Muscle layer of colon (tissue), 2 donors: ENCODE measurements around the gene FAM83E.
A peak's percentile ranks its signal among the peaks of the same experiment; 100 is the strongest.

Experiments used
- H3K27ac ChIP-seq: one replicate; pipeline ENCODE4 v1.7.0; 2013; ENCODE audit warnings: low read depth, mild to moderate bottlenecking, low read length, moderate library complexity
- H3K27me3 ChIP-seq, 2 donors: one replicate each; pipeline ENCODE4 v1.7.0; 2013; ENCODE audit warnings: low read length in 2 of 2, mild to moderate bottlenecking in 2 of 2; ENCODE audit not compliant: insufficient read depth in 2 of 2, control insufficient read depth in 1 of 2
- H3K36me3 ChIP-seq: one replicate; pipeline ENCODE4 v1.7.0; 2013; ENCODE audit warnings: mild to moderate bottlenecking, low read length; ENCODE audit not compliant: insufficient read depth
- H3K4me1 ChIP-seq: one replicate; pipeline ENCODE4 v1.7.0; 2013; ENCODE audit warnings: mild to moderate bottlenecking, low read length; ENCODE audit not compliant: insufficient read depth
- H3K4me3 ChIP-seq, 2 donors: one replicate each; pipeline ENCODE4 v1.7.0; 2013; ENCODE audit warnings: low read length in 2 of 2, low read depth in 1 of 2, mild to moderate bottlenecking in 1 of 2, moderate library complexity in 1 of 2
- H3K9ac ChIP-seq: one replicate; pipeline ENCODE4 v1.7.0; 2013; ENCODE audit warnings: low read length
- H3K9me3 ChIP-seq: one replicate; pipeline ENCODE4 v1.7.0; 2013; ENCODE audit warnings: mild to moderate bottlenecking, low read length
- donor health status: abdominal sarcoma.
- donor health status: Adenocarcinoma of cecum.

The FAM83E gene

DNA sequence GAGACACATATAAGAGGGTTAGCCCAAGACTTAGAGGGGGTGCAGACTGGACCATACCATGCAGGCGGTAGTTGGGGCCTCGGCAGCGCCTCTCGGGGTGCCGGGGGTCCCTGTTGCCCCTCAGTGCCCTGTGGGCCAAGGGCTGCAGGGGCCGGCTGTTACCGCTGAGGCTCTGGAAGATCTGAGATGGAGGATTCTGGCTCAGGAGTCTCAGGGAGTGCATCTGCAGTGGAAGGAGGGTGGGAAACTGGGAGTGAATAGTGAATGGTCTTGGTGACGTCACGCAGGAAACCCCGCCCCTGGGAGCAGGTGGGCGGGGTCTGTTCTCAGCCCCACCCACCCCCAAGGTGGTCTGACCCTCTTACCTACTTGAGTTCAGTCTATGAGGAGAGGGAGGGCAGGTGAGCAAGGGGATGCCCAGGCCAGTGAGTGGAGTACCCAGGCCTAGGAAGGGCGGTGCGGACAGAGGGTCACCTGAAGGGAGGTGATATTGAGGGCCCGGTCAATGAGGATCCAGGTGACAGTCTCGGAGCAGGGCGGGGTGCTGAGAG lies 24.0 kb upstream of the FAM83E start:
- Histone ChIP-seq H3K4me3 (peak overlapping the region; percentile 3 to 91), H3K4me1 (peaks cover 18% of the 10 kb centered on the region), H3K36me3 (no peaks in the 10 kb centered on the region), H3K9me3 (no peaks in the 10 kb centered on the region), H3K27me3 (no peaks in the 10 kb centered on the region), H3K9ac (peak overlapping the region; percentile 71), H3K27ac (peak overlapping the region; percentile 64)

DNA sequence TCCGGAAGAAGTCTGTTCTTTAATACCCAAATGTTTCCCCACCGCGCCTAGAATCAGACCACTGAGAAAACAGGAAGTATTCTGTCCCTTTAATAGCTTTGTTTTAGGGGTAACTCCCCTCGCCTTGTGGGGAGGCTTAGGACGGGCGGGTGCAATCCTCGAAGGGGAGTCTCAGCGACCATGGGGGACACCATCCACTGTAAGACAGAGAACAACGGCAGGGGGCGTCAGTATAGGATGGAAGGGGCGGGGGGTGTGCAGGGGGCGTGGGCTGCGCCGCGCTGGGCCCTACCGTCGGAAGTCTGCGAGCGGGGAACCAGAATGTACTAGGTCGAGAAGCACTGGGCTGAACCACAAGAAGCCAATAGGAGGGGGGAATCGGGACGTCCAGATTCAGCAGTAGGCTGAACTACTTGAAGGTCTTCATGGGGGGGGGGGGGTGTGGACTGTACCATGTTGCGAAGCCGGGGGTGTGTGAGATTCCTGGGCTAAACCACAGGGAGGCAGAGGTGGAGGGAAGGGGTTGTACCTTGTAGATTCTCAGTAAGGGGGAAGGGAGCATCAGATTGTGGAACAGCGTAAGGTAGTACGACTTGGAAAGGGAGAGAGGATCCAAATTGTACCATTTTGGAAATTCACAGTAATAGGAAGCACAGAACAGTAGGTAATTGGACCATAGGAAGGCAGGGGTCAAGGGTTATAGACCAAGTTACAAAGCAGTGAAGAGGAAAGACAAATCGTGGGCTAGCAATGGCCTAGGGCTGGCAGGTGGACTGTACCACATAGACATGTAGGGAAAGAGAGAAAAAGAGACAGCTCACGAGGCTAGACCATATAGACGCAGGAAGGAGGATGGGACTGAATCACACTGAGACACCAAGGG lies 23.3 kb upstream of the FAM83E start:
- Histone ChIP-seq H3K36me3 (peaks cover 6% of the 10 kb centered on the region), H3K9ac (peak overlapping the region; percentile 71), H3K27ac (peak overlapping the region; percentile 64), H3K4me3 (peak overlapping the region; percentile 44 to 91), H3K27me3 (no peaks in the 10 kb centered on the region), H3K4me1 (peaks cover 25% of the 10 kb centered on the region), H3K9me3 (no peaks in the 10 kb centered on the region)

DNA sequence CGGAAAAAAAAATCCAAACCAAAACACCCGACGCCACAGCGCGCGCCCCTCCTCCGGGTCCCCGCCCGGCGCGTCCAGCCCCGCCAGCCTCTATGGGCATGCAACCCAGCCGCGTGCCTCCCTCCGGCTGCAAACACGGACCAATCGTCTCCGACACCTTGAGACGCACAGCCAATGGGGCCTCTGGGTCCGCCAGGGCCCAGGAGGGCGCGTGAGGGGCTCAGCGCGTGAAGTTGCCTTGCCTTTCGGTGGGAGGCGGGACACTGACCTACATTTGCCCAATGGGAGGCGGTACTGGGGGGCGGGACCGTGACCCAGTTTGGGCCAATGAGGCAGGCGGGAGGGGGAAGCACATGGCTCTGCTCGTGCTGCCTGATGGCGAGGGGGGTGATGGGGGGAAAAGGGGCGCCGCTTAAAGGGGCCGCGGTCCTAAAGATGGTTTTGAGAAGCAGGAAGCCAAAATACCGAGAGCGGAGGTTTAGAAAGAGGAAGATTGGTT lies 22.6 kb upstream of the FAM83E start:
- peaks cover 32% of the 10 kb centered on the region for H3K4me1 ChIP-seq
- H3K36me3 ChIP-seq: peaks cover 13% of the 10 kb centered on the region
- H3K27me3 ChIP-seq: no peaks in the 10 kb centered on the region
- H3K9ac ChIP-seq: peak overlapping the region; percentile 71
- peak overlapping the region; percentile 78 to 91 for H3K4me3 ChIP-seq
- no peaks in the 10 kb centered on the region for H3K9me3 ChIP-seq
- H3K27ac ChIP-seq: peak overlapping the region; percentile 64

DNA sequence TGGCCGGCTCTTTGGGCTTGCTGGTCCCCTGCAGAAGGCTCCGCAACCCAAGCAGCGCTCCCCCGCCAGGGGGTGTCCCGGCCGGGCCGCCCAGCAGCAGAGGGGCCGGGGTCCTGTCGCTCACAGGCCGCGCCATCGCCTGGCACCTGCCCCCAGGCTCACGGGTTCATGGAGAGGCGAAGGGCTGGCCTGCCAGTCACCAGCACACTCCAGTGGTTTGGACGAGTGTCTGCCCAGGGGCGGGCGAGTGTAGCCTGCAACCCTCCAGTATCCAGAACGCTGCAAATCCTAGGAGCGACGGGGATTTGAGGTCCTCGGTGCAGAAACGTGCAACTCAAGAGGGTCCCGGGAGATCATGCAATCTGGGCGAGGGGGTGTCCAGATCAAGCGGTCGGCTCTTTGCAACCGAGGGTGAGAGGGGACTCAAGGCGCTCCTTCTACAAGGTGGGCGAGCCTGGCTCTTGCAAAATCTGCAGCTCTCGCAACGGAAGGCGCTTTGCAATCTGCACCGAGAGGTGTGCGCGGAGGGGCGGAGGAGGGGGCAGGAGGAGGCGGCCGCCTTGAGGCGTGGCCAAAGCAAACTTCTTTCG lies 22.1 kb upstream of the FAM83E start, which contains the start of gene DBP:
DBP (minus strand) TSS at position 521 of the 590 bp plus-strand sequence; CDS start at position 136, 385 bp downstream.
- Histone ChIP-seq H3K4me3 (peak within 1 kb of the TSS; percentile 78 to 91), H3K4me1 (peaks cover 35% of the 10 kb centered on the region), H3K9me3 (no peaks in the 10 kb centered on the region), H3K27ac (peak within 1 kb of the TSS; percentile 64), H3K36me3 (peaks cover 17% of the 10 kb centered on the region), H3K9ac (peak within 1 kb of the TSS; percentile 75), H3K27me3 (no peaks in the 10 kb centered on the region)

DNA sequence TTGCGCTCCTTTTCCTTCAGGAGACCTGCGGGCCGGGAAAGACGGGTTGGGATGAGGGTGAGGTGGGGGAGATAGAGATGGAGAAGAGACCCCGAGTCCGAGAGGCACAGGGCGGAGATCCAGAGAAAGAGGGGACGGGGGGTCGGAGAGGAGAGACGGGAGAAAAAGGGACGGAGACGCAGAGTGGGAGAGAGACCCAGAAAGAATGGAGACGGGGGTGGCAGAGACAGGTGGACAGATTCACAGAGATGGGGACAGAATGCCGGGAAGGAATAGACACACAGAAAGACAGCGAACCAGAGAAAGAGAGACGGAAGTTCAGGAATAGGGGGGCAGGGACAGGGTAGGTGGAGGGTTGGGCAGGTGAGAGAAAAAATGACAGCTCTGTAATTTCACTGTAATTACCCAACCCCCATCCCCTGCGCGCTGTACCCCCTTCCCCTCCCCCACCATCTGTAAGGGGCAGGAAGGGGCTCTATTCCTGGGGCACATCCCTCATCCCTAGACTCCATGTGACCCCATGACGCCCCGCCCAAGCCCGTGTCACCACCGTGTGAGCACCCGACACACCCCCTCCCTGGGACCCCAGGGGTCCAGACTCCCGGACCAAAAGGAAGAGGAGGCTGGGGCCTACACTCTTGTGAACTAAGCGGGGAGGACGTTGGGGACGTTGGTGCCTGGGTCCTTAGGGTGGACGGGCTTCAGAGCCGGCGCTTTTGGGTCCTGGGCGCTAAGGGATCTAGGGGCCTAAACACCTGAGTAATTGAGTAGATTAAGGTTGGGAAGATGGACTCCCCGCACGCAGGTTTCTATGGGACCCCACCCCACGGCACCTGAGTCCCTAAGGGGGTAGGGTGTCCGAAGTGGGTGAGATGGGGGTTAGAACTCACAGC lies 21.3 kb upstream of the FAM83E start:
- peak overlapping the region; percentile 78 to 91 for H3K4me3 ChIP-seq
- H3K9me3 ChIP-seq: no peaks in the 10 kb centered on the region
- H3K9ac ChIP-seq: peak overlapping the region; percentile 75
- peaks cover 24% of the 10 kb centered on the region for H3K36me3 ChIP-seq
- no peaks in the 10 kb centered on the region for H3K27me3 ChIP-seq
- peaks cover 42% of the 10 kb centered on the region for H3K4me1 ChIP-seq
- H3K27ac ChIP-seq: peak overlapping the region; percentile 64

DNA sequence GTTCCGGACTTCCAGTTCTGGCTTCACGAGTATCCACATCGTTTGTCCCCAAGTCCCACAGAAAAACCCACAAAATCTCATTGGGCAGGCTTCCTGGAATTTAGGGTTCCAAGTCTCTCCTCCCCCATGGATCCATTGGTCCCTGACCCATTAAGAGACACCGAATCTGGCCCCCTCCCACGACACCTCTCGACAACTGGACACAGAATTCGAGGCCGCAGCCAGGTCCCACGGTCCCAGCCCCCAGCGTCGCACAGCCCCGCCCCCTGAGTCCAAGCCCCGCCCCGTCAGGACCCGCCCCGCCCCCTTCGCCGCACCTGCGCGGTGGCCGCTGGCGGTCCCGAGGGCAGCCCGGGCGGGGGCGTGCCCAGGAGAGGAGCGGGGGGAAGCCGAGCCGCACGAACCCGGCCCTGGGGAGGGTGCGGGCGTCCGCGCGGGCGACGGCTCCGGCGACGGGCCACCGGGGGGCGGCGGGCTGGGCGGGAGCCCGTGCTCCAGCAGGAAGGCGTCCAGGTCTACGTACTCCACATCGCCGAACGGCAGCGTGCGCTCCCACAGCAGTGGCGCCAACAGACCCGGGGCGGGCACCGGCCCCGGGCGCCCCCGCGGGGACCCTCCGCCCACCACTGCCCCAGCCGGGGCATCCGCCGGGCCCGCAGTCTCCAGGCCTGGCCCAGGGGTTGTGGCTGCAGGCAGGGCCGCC lies 20.5 kb upstream of the FAM83E start:
- peak overlapping the region; percentile 75 for H3K9ac ChIP-seq
- peaks cover 32% of the 10 kb centered on the region for H3K36me3 ChIP-seq
- H3K27me3 ChIP-seq: no peaks in the 10 kb centered on the region
- H3K4me1 ChIP-seq: peaks cover 50% of the 10 kb centered on the region
- no peaks in the 10 kb centered on the region for H3K9me3 ChIP-seq
- peak overlapping the region; percentile 64 for H3K27ac ChIP-seq
- H3K4me3 ChIP-seq: peak overlapping the region; percentile 78 to 91

DNA sequence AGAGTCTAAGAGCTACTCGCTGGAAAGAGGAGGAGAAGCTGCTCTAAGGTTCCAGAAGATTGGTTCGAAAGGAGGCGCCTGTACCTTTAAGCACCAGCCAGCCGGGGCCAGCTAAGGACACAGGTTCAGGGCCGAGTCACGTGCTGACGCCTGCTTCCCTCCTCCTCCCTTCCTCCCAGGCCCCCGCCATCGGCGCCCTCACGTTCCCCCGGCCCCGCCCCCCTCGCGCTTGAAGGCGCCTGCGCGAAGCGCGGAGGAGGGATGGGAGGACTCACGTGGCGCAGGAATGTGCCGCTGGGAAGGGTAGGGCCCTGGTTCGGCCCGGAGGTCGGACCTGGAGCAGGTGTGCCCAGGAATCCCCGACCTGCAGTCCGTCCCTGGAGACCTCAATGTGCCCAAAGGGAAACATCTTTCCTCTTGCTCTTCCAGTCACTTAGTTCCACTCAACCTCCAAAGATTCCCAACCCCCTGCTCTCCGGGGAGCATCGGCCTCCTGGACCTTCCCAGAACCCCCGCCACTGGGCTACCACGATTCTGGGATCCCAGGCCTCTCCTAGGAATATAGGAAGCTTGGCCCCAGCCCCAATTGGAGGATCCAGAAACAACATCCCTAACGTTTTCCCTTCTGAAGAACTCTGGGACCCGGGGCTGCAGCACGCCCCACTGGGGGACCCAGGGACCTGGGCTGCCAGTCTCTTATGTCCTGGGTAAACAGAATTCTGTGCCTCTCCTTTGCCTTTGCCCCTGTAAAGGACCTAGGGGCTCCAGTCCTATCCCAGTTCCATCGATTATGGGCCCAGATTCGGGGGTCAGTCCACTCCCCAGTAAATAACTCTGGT lies 19.8 kb upstream of the FAM83E start:
- H3K27me3 ChIP-seq: no peaks in the 10 kb centered on the region
- no peaks in the 10 kb centered on the region for H3K9me3 ChIP-seq
- H3K27ac ChIP-seq: peak overlapping the region; percentile 64
- H3K4me3 ChIP-seq: peak overlapping the region; percentile 2 to 91
- peaks cover 39% of the 10 kb centered on the region for H3K36me3 ChIP-seq
- peaks cover 58% of the 10 kb centered on the region for H3K4me1 ChIP-seq
- H3K9ac ChIP-seq: peak overlapping the region; percentile 29

DNA sequence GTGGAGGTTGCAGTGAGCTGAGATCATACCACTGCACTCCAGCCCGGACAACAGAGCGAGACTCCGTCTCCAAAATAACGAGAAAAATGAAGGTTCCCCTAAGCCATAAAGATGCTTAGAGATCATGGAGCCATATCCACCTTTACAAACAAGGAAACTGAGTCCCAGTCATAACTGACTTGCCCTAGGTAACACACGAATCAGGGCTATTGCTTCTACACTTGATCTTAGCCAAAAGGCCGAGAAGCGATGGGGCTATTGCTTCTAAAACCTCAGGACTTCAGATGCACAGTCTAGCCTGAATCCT lies 19.1 kb upstream of the FAM83E start:
- H3K9me3 ChIP-seq: no peaks in the 10 kb centered on the region
- H3K36me3 ChIP-seq: peaks cover 39% of the 10 kb centered on the region
- H3K27me3 ChIP-seq: no peaks in the 10 kb centered on the region
- peak overlapping the region; percentile 4 for H3K27ac ChIP-seq
- H3K9ac ChIP-seq: peak overlapping the region; percentile 29
- peaks cover 61% of the 10 kb centered on the region for H3K4me1 ChIP-seq
- peak overlapping the region; percentile 0 to 91 for H3K4me3 ChIP-seq

DNA sequence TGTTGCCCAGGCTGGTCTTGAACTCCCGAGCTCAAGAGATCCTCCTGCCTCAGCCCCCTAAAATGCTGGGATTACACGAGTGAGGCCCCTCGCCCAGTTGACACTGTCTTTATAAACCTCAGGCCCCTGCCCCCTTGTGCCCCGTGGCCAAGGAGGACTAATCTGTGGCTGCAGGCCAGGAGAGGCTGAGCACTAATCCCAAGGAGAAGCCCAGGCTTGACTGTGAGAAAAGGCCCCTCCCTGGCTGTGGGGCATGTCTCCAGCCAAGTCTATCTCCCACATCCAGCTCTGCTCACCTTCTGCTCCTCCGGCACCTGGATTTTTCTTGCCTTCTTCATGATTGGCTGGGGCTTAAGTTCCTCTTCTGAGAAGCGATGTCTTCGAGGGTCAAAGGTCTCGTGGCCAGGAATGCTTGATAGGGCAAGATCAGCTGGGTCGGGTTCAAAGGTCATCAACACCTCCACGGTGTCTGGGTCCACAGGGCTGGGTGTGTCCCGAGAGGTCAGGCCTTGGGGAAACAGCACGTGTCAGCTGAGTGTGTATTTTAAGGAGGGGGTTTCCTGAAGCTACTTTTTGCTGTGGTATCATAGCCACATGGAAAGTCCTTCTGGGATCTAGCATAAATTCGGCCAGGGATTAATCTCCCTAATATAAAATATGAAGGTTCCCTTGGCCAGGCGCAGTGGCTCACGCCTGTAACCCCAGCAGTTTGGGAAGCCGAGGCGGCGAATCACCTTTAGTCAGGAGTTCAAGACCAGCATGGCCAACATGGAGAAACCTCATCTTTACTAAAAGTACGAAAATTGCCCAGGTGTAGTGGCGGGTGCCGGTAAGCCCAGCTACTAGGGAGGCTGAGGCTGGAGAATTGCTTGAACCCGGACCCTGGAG lies 18.5 kb upstream of the FAM83E start:
- Histone ChIP-seq H3K36me3 (peaks cover 39% of the 10 kb centered on the region), H3K4me3 (peak overlapping the region; percentile 15 to 91), H3K9me3 (no peaks in the 10 kb centered on the region), H3K9ac (peak overlapping the region; percentile 29), H3K27me3 (no peaks in the 10 kb centered on the region), H3K27ac (no peak overlapping the region), H3K4me1 (peaks cover 55% of the 10 kb centered on the region)
